Activated naive CD4-positive, alpha-beta T cell treated with Interleukin-2 at 50 U/mL for 16 hours (primary cell): ENCODE data around the gene NMUR1.

ENCODE experiments used
- DNase-seq: peaks from one replicate; pipeline ENCODE4 v3.0.0-alpha.2; 2020

Gene NMUR1

DNA sequence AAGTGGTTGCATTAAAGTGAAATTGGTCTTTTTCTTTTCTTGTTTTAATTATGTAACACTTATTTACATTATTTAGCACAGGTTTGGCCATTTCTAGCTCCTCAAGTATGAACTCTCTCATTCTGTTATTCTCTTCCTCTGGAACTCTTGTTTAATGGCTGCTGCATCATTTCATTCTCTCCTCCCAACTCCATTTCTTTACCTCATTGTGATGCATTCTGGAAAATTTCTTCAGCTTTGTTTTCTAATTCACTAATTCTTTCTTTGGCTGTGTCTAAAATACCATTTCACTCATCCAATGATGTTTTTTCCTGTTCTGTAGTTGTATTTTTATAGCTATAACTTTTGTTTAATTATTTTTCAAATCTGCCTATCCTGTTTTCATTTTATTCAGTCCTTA, 22.5 kb upstream of the NMUR1 start:
- DNase-seq: no peak

DNA sequence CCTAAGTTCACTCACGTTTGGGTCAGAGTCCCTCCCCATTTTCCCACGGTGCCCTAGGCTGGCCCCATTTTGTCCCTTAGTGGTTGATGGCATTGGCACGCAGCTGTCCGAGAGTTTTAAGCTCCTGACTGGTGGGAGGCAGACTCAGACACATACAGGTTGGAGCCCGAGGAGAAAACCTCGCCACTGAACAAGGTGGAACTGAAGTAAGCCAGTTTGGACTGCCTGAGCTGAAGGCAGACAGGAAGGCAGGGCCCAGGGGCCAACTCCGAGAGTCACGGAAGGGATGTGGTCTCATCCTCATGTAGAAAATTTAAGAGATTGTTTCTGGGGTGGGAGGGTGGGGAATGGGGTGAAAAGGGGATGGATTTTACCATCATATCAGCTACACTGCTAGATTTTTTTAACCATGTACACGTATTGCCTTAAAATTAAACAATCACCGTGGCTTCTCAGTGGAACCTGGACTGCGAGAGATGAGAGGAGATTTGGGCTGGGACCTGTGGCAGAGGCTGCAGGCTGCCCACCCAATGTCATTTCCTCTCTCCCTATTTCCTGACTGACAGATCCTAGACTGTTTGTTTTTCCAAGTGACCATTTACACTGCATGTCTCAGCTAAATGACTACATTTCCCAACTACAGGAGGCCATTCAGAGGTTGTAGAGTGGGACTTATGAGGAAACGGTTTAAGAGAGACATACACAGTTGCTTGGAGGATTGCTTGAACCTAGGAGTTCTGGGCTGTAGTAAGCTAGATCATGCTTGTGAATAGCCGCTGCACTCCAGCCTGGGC, 19.4 kb upstream of the NMUR1 start:
- no peak for DNase-seq

DNA sequence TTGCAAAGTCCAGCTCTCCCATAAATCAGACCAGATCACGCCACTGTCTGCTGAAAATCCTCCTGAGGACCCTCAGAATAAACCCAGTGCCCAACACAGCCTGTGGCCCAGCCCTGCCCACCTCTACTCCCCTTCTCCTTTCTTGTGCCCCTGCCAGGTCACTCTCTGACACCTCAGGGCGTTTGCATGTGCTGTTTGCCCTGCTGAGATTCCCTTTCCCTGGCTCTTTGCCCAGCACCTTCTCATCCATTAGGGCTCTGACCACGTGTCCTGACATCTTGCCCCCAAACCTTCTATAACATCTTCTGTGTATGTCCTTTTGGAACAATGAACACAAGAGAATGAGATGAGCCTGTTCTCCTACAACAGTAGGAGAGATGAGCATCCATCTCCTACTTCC, 18.5 kb upstream of the NMUR1 start:
- no peak for DNase-seq

DNA sequence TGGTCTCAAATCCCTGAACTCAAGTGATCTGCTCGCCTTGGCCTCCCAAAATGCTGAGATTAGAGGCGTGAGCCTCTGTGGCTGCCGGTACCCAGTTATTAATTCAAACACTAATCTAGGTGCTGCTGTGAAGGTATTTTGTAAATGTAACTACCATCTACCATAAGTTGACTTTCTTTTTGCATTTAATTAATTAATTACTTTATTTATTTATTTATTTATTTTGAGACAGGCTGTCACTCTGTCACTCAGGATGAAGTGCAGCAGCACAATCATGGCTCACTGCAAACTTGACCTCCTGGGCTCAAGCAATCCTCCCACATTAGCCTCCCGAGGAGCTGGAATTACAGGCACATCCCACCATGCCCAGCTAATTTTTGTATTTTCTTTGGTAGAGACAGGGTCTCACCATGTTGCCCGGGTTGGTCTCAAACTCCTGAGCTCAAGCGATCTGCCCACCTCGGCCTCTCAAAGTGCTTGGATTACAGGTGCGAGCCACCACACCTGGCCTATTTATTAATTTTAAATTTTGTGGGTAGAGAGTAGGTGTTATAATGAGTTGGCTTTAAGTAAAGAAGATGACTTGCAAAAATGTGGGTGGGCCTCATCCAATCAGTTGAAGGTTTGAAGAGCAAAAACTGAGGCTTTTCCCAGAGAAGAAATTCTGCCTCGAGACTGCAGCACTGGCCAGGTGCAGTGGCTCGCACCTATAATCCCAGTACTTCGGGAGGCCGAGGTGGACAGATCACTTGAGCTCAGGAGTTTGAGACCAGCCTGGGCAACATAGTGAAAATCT, 17.3 kb upstream of the NMUR1 start:
- DNase-seq: no peak

DNA sequence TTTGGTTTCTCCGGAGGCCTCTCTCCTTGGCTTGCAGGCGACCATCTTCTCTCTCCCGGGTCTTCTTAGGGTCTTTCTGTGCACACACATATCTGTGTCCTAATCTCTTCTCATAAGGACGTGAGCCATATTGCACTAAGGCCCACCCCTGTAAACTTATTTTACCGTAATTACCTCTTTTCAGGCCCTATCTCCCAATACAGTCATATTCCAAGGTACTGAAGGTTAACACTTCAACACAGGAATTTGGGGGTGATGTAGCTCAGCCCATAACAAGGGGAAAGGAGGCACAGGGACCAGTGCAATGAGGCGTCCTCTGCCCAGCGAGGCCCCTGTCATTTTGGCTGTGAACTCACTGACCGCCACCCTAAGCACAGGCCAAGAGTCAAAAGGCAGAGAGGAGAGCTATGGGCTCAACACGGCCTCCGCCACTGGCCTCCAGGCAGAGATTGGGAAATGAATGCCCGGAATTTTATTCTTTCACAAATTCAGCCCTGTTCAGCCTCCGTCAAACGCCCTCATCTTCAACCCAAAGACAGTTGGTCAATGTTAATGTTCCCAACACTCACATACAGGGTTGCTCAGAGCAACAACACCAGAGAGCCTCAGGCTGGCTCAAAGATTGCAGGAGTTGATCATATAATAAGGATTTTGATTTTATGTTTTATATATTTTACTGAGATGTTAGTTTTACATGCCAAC, 15.9 kb upstream of the NMUR1 start:
- DNase-seq: no peak

DNA sequence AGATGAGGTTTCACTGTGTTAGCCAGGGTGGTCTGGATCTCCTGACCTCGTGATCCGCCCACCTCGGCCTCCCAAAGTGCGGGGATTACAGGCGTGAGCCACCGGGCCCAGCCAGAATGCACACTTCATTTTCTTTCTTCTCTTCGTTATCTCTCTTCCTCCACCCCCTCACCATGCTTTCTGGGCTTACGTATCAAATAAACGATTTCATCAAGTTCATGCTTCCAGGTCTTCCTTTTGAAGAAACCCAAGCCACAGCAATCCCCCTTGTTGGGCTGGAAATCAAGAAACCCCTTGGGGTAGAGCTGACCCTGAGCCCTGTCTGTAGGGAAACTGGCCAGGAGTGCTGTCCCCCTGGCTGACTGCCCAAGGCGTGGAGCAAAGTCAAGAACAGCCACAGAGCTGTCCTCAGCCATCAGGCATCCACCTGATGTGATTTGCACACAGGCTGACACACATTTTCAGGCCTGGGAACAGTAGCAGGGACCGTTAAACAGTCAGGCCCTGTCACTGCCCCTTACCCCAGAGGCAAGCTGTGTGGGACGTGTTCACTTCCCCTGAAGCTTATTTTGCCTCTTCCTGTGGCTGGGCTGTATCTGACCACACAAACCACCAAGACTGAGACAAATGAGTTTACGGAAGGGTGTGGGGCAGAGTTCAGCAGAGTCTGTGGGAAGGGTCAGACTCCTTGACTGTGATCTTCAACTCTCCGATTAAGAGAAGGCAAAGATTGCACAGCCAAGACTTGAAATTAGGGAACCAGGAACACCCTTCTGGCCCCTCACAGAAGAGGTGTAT, 15.1 kb upstream of the NMUR1 start:
- DNase-seq: peak; percentile 63

DNA sequence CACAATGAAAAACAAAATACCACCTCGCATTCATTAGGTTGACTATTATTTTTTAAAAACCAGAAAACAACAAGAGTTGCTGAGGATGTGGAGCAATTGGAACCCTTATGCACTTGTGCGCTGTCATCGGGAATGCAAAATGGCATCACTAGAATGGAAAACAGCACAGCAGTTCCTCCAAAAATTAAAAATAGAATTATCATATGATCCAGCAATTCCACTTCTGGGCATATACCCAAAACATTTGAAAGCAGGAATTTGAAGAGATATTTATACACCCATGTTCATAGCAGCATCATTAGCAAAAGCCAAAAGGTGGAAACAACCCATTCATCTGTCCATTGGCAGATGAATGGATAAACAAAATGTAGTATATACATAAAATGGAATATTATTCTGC, 11.9 kb upstream of the NMUR1 start:
- DNase-seq: no peak

DNA sequence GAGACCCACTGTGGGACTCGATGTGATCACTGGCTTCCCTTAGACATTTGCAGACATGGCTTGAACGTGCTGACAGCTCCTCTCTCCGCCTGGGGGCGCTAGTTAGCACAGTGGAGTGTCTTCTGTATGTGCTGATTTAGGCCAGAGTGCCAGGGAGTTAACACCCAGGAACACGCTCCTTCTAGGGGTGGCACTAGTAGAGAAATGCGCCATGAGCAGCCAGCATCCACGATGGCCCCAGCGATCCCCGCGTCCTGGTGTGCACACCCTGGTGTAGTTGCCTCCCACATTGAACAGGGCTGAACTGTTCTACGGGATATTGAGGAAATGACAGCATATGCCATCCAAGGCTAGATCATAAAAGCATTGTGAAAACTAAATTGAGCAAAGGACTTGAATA, 11.4 kb upstream of the NMUR1 start:
- no peak for DNase-seq

- DNase-seq: no peak
Observed at GRCh38 chr2:231539991-231540390, 9.7 kb upstream of the NMUR1 start.

- no peak for DNase-seq
Observed at GRCh38 chr2:231535961-231536360, 5.7 kb upstream of the NMUR1 start.

DNA sequence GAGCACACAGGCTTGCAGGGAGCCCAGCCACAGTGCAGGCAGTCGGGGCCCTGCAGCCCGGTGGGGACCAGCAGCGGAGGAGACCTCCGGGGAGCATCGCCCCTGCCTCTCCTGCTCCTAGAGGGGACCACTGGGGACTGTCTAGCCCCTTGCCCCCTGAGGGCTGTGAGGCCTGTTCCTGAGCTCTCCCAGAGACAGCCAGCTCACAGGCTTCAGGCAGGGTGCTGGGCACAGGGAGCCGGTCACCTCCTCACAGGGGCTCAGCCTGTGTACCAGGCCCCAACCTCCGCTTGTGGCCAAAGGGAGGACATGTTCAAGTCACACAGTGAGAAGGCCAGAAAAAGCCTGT, 3.5 kb upstream of the NMUR1 start:
- no peak for DNase-seq

DNA sequence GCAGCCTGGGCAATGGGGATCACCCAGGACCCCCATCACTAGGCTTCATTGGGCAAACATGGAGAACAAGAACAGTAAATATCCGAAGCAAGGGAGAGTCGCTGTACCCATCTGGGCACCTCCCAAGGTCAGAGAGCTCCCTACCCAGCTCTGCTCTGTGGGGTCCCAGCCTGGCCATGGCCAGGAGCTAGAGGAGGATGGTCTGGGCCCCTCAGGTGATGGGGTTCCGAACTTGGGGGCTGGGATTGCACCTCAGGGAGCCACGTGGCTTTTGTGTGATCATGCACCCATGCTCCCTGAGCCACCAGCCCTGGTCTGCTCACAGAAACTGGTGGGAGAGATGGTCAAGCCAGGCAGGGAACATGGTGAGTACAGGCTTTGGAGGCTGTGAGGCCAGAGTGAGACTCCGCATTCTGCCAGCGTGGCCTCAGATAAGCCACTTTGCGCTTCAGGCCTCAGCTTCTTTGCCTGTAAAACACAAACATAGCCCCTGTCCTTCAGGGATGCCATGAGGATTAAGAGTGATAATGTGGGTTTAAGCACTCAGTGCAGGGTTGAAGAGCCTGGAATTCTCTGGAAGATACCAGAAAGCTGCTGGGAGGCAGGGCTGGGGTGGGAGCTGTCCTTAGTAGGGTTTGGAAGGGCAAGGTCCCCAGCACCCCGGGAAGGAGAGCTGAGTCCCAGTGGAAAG, 3.0 kb upstream of the NMUR1 start:
- no peak for DNase-seq

DNA sequence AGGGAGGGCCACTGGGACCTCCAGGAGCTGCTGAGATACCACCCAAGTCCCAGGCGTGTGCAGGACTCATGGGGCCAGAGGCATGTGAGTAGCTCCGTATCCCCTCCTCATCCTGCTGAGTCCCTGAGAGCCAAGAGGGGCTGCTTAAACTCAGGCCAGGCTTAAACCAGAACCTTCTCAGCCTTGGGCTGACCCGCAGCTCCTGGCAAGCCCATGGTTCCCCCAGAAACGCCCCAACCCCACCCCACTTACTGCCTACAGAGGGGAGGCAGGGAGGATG, 2.5 kb upstream of the NMUR1 start:
- no peak for DNase-seq

- DNase-seq: no peak
Observed at GRCh38 chr2:231531883-231532755, 1.9 kb upstream of the NMUR1 start.

DNA sequence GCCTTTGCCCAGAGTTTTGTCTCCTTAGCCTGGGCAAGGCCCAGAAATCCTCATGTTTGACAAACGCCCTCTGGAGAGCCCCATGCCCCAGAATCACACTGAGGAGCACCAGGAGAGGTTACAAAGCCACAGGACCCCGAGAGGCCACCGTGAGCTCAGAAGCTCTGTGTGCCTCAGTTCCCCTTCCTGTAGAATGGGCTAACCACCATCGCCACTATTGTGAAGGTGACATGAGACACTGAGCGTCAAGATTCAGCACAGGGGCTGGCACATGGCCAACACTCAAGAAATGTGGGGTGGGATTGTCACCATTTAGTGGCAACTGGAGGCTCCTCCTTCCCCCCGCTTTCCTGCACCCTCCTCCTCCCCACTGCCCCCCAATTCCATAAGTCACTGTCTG, 1.2 kb upstream of the NMUR1 start:
- no peak for DNase-seq

- DNase-seq: no peak
Observed at GRCh38 chr2:231528636-231529030, 1.6 kb downstream of the NMUR1 start.

DNA sequence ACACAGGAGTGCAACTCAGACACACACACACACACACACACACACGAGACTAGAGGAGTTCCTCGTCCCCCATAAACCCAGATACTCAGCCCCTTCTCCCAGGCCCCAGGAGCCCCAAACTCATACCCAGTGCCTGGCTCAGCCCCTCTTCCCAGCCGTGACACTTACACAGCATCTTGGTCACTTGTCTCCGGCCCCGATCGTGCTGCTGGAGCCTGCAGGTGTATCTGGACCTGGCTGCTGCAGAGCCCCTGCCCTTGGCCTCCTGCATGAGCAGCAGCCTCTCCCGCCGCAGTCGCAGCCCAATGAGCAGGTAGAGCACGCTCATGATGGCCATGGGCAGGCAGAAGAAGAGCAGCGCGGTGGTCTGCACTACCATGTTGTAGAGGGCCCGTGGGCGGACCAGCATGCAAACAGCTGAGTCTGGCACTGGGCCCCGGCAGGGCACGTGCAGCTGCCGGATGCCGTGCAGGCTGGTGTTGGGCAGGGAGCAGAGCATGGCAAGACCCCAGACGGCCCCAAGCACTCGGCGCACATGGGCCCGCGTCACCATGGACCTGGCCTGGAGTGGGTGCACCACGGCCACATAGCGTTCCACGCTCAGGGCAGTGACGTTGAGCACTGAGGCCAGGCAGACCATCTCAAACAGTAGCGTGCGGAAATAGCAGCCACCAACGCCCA, 2.1 kb downstream of the NMUR1 start:
- DNase-seq: no peak

DNA sequence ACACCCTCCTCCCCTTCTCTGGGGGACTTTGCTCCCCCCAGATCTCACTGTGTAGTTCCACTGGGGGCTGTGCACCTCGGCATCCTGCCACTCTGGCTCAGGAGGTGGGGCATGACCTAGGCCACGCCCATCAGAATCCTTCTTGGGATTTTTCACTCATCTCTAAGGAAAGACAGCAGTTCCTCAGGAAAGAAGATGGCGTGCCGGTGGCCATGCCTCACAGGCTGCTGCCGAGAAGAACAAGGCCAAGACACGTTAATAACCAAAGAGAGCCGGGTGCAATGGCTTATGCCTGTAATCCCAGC, 3.2 kb downstream of the NMUR1 start:
- no peak for DNase-seq

DNA sequence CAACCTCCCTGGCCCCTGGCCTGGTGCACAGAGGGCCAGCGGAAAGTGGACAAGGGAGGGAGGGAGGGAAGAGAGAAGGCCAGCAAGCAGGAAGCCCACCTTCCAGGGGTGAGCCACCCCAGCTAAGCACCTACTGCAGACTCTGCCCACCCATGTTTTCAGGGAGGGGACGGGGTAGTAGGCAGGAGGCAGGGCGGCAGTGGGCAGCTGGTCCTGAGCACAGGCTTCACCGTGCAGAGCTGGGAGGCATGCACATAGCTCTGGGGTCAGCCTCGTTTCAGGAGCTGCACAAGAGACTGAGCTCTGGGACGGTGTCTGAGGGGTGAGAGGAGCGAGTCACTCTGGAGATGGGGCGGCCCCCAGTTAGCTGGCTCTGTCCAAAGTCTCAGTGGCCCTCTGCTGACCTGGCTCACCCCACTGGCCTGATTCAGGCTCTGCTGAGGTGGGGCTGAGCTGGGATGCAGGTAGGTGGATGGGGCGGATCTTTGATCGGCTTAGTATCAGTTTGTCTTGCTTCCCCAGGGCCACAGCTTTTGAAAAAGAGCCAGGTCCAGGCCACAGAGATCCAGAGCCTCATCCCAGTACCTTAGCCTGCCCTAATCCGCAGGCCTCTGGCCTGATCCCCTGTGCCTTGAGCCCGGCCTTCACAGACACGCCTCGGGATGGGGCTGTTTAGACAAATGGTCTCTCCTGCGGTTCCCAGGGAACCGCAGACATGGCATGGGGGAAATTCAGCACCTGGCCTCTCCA, 3.7 kb downstream of the NMUR1 start:
- DNase-seq: no peak
